NB4 (cell line): ENCODE measurements around the gene CT83.

Experiments
- DNase-seq: peaks from one replicate; pipeline ENCODE4 v3.0.0; 2010; ENCODE audit warnings: low read depth
- H3K4me3 ChIP-seq: one replicate; pipeline ENCODE4 v1.5.1; 2011; ENCODE audit warnings: mild to moderate bottlenecking, low read depth, low read length, moderate library complexity
- CTCF ChIP-seq: IDR thresholded peaks from one replicate; pipeline ENCODE4 v1.5.1; 2012; ENCODE audit warnings: low read depth, low read length
- MAX ChIP-seq: IDR thresholded peaks from 2 replicates; pipeline ENCODE4 v1.6.1; 2011; ENCODE audit warnings: low read depth, low read length
- MYC ChIP-seq: IDR thresholded peaks from 2 replicates; pipeline ENCODE4 v1.6.1; 2011; ENCODE audit warnings: low read depth, low read length
- POLR2A ChIP-seq: IDR thresholded peaks from 2 replicates; pipeline ENCODE4 v1.6.1; 2011; ENCODE audit warnings: mild to moderate bottlenecking; ENCODE audit not compliant: insufficient read length; ENCODE audit errors: extremely low read depth

Gene CT83

GRCh38 chrX:116462822-116463221 is at the start of gene CT83:
Gene CT83 (minus strand): TSS chrX:116462976. CDS start chrX:116462856, 120 bp downstream.
- no peak within 1 kb of the TSS for H3K4me3 ChIP-seq
- TF ChIP-seq CTCF (no peak), MAX (no peak), POLR2A (no peak), MYC (no peak)
- DNase-seq = no peak

- peak; percentile 0 for DNase-seq
- no peak overlapping the region for H3K4me3 ChIP-seq
- no peak for TF ChIP-seq POLR2A
- no peak for TF ChIP-seq MYC
- TF ChIP-seq MAX = no peak
- TF ChIP-seq CTCF = no peak
Observed at GRCh38 chrX:116499780-116500179, 37.0 kb upstream of the CT83 start.

- DNase-seq = no peak
- no peak for TF ChIP-seq POLR2A
- no peak for TF ChIP-seq CTCF
- no peak for TF ChIP-seq MYC
- TF ChIP-seq MAX = no peak
- H3K4me3 ChIP-seq = no peak overlapping the region
Observed at GRCh38 chrX:116493271-116493670, 30.5 kb upstream of the CT83 start.

GRCh38 chrX:116490104-116490503 is 27.3 kb upstream of the CT83 start:
- peak; percentile 0 for DNase-seq
- no peak for TF ChIP-seq MYC
- no peak for TF ChIP-seq POLR2A
- no peak for TF ChIP-seq CTCF
- TF ChIP-seq MAX = no peak
- H3K4me3 ChIP-seq = no peak overlapping the region

- DNase-seq = no peak
- TF ChIP-seq CTCF (no peak), POLR2A (no peak), MYC (no peak), MAX (no peak)
- no peak overlapping the region for H3K4me3 ChIP-seq
Observed at GRCh38 chrX:116480059-116480458, 17.3 kb upstream of the CT83 start.

- DNase-seq = no peak
- TF ChIP-seq CTCF = no peak
- TF ChIP-seq MYC = no peak
- no peak for TF ChIP-seq MAX
- TF ChIP-seq POLR2A = no peak
- no peak overlapping the region for H3K4me3 ChIP-seq
Observed at GRCh38 chrX:116449156-116449555, 13.6 kb downstream of the CT83 start.
